GM21723 (cell line): Measurements from ENCODE around the gene ABHD14A.
"Not testable (repeated sequence)": the region's sequence is repeated elsewhere in the genome, so short reads cannot be mapped to it uniquely, and the experiment has no call there.

Source experiments
- ATAC-seq: cut with Tn5 transposase; IDR thresholded peaks from one replicate; pipeline ENCODE4 v1.9.1; 2021; ENCODE audit warnings: mild to moderate bottlenecking, moderate library complexity; ENCODE audit not compliant: unreplicated experiment

Gene ABHD14A

DNA sequence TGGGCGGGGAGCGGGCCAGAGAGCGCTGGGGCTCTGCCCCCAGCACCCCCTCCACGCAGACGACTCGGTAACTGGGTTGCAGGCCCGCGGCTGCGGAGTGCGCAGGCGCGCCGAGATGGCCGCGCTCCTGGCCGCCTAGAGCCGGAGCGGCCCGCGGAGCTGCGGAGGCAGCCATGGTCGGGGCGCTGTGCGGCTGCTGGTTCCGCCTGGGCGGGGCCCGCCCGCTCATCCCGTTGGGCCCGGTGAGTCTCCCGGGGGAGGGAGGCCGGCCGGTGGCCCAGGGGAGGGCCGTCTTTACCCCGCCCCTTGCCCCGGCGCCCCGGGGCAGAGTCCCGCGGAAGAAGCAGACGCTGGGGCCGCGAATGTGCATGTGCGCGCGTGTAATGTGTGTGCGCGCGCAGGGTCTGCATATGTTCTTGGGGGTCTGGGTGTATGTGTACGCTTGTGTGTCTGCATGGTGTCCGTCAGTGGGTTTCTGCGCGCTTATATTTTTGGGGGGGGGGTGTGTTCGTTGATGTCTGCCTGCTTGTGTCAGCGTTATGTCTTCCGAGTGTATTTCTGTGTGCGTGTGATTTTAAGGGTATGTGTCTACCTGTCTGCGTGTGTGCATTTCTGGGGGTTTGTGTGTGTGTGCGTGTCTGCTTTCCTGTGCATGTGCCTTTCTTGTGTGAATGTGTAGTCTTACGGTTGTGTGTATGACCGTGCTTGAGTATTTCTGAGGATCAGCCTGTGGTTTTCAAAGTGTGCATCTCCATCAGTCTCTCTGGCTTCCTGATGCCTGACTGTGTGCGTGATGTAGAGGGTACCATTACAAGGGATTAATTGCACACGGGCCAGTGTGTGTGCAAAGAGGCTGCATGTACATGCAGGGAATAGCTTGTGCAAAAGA lies at the start of gene ABHD14A:
Gene ABHD14A (plus strand): TSS at position 102 of the 889 bp plus-strand sequence. CDS start 72 bp downstream, at position 174.
- ATAC-seq: peak; percentile 51

DNA sequence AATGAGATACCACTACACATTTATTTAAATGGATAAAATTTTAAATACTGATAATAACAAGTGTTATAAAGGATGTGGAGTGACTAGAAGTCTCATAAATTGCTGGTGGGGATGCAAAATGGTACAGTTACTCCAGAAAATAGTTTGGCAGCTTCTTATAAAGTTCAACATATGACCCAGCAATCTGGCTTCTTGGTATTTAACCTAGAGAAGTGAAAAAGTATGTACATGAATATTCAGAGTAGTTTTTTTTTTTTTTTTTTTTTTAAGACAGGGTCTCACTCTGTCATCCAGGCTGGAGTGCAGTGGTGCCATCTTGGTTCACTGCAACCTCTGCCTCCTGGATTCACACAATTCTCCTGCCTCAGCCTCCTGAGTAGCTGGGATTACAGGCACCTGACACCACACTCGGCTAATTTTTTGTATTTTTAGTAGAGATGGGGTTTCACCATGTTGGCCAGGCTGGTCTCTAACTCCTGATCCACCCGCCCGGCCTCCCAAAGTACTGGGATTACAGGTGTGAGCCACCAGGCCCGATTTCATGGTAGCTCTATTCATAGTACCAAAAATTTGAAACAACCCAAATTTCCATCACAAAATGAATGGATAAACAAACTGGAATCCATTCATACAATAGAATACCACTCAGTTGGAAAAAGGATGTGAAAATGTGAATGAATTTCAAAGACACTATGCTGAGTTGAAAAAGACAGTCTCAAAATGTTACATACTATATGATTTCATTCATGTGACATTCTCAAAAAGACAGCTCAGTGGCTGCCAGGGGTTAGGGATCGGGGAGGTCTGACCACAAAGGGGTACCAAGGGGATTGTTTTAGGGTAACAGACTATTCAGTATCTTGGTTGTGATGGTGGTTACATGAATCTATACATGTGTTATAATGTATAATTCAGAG lies 47.5 kb upstream of the ABHD14A start:
- ATAC-seq: no peak

DNA sequence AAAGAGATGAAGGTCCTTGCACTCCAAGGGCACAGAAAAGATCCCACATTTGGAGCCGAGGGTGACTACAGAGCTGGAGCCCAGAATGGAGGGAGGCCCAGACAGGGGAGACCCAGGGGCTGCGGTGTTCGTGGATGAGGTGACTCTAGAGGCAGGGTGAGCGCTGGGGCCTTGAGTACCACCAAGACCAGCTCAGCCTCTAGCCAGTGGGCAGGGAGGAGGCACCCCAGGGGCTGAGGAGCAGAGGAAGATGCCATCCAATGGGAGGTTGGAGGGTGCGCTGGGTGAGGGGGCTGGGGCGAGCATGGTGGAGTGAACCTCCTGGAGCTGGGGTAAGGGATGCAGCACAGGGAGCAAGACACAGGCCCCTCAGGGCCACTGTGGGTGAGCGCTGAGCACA lies 46.4 kb upstream of the ABHD14A start:
- ATAC-seq: no peak

DNA sequence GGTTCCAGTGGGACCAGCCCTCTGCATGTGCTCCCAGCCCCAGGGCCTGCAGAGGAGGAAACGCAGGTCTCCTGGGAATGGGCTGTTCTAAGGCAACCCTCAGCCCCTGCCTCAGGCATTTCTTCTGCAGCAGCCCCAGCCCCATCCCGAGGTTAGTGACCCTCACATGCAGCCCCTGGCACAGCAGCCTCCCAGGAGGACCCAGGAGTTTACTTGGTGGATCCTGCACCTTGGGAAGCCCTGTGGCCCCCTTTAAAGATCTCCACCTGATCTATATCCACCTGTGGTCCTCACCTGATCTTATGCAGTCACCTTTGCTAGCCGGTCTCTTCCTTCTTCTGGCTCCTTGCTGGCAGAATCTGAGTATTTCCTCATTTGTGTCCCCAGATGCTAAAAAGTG lies 45.9 kb upstream of the ABHD14A start:
- ATAC-seq: not testable (repeated sequence)

DNA sequence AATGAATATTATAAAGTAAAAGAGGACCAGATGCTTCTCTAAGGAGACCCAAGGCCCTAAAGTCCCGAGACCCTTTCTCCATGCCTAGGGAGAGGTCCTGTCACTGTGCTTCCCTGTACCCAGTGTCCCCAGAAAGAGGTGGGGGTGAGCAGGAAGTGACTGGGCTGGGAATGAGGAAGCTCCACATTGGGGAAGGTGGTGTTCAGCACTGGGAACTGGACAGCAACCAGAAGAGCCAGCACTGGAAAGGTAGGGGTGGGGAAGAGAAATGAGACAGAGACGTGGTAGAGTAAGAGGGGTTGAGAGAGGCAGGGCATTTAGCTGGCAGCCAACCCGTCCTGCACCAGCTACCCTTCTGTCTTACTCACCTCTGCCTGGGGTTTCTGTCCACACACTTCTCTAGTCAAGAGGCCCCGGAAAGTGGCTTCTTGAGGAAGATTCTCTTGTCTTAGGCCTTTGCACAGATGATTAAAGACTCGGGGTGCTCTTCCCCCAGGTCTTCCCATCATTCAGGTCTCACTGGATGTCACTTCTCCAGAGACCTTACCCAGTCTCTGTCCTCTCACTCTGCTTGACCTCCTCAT lies 45.4 kb upstream of the ABHD14A start:
- no peak for ATAC-seq

DNA sequence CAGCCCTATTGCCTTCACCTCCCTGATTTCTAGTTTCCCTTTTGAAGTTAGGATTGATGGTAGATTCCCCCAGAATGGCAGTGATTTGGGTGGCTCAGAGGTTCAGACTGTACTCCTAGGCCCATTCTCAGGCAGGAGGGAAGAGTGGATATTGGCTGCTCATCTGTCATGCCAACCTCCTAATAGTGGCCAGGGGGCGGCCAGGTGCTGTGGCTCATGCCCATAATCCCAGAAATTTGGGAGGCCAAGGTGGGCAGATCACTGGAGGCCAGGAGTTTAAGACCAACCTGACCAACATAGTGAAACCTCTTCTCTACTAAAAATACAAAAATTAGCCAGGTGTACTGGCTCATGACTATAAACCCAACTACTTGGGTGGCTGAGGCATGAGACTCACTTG lies 44.4 kb upstream of the ABHD14A start:
- ATAC-seq: no peak

DNA sequence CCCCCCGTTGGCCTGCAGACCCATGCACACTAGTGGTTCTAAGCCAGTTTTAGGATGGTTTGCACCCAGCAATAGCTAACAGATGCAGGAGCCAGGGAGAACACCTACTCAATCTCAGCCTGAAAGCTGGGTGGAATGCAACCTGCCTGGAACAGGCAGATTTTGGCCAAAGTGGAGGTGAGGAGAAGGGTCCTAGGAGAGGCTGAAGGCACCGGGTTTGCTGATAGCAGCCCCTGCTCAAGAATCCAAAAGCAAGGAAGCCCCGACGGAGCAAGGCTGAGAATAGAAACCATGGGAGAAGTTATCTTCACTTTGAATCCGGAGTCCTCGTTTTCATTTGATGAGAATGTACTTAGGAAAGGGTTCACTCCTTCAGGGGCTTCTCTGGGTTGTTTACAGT lies 43.1 kb upstream of the ABHD14A start:
- no peak for ATAC-seq

DNA sequence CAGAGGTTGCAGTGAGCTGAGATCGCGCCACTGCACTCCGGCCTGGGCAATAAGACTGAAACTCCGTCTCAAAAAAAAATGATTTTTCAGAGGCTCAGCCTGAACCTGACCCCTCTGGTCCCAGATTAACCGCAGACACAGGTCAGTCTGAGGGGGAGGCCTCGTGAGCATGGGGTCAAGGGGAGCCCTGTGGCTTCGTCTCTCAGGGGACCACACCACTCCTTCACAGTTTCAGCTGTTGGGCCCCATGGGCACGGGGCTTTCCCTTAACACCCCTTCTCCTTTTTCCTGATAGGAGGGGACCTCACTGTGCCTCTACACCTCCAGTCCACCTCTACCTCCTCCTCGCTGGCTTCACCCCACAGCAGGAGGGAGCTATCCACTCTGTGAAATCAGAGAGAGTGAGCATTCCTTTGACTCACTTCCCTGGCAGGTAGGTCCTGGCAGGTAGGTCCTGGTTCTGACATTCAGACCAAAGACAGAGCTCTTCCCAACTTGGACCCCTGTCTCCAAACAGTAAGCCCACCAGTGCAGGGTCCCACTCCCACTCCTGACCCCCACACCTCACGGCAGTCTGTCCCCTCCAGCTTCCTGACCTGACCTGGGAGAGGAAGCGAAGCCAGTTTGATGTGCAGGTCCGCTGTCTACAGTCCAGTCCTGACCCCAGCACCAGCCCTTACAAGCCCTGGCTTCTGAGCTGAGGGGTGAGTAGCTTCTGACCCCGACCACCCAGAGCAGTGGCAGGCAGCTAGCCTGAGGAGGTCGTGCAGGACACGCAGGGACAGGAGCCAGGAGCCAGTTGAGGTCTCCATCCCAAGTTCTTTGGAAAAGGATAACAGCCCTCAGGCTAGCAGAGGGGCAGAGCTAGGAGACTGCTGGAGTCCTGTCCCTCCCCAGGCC lies 42.1 kb upstream of the ABHD14A start:
- no peak for ATAC-seq

DNA sequence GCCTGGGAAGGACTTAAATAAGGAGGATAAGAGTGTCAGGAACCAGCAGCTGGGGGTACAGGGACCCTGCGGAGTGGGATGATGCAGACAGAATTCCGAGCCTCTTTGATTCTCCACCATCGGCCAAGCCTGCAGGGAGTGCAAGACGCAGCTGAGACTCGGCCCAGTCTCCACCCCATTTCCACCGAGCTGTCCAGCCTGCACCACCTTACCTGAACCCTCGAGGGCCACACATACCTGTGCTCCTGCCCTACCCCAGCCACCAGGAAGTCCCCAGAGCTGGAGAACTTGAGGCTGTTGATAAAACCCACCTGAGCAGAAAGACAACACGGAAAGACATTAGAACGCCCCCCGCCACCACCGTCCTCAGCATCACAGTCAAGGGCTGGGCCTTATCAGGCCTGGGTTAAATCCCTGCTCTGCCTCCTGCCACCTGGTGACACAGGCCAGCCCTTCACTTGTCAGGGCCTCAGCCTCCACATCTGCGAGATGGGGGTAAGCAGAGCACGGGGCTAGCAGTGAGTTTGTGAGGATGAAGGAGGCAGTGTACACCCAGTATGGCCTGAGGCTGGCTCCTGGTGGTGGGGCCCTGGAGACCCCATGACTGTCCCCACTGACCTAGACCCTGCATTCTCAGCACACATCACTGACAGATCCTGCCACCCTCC lies 41.3 kb upstream of the ABHD14A start:
- ATAC-seq: no peak

DNA sequence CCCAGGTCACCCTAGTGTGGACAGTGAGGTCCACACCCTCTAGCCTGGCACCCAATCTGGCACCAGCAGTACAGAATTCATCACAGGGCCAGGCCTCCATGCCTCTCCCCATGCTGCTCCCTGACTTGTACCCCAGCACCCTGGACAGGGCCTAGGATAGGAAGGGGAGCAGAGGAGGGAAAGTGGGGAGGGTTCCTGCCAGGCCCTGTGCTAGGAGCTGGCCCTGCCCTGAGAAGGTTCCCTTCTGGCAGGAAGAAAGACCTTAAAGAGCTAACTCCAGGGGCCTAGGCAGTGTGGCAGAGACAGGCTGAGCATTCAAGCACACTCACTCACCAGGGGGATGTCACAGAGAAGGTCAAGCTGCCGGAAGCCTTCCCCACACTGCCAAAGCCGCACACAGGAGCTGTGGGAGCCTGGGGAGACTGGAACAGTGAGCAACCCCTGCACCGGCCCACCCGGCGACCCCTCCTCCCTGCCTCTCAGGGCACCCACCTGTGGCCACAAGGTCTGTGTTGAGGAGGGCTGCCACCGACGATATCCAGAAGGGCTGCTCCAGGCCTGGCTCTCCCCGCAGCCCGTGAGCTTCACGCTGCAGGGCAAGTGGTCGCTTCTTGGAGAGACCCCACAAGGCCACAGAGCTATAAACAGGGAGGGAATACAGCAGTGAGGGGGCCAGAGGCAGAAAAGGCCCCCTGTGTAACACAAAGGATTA lies 40.6 kb upstream of the ABHD14A start:
- ATAC-seq: no peak

DNA sequence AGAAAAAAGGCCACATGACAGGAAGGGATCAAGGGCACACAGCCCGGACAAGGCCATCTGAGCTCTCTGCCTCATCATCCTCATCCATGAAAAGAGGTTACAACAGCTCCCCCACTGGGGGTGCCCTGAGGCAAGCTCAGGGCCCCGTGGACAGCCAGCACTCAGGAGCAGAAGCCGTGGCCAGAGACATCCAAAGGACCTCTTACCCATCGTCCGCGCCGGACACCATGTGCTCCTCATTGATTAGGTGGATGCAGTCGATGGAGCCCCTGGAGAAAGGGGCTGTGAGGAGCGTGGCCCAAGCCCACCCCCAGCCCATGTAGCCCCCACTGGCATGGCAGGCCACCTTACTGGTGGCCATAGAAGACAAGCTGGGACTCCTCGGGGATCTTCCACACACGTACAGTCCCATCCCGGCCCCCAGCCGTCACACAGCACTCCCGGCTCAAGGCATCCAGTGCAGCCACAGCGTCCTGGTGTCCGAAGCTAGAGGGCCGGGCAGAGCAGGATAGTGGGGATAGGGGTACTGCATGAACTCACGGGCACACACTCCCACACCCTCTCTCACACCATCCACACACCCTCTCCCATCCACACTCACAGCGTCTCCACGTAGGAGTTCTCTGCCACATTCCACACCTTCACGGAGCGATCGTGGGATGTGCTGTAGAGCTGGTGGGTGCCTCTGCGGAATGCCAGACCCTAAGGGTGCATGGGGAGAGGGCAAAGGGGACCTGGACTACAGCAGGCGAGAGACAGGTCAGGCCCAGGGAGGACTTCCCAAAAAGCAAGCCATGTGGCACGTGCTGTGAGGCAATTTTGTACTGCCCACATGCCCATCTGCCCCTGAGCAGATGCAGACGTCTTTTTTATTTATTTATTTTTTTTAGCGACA lies 39.6 kb upstream of the ABHD14A start:
- ATAC-seq: no peak

DNA sequence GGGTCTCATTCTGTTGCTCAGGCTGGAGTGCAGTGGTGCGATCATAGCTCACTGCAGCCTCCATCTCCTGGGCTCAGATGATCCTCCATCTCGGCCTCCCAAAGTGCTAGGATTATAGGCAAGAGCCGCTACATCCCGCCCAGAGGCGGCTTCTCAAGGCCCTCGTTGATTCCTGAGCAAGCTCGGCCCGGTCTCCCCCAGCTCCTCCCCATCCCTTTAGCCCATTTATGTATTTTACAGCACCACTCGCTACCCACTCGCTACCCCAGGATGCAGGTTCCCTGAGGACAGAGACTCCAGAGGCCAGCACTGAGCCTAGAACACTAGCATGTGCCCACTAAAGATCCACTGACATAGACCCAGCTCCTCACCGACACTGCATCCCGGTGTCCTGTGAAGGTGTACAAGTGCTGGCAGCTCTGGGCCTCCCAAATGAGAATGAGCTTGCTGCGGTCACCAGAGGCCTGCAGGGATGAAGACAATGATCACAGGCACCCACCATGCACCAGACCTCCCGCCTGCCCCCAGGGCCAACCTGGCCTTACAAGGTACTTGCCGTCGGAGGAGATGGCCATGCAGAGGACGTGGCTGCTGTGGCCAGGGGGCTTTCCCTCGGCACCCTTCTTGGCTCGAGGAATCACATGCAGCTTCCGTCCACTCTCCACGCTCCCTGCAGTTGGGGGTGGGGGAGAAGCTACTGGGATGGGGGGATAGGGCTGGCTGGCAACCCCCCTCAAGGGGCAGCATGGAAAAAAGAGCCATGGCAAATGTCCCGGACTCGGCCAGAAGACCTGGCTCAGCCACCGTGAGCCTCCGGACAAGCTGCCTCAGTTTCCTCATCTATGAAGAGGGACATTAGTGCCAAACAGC lies 38.7 kb upstream of the ABHD14A start:
- ATAC-seq: no peak

DNA sequence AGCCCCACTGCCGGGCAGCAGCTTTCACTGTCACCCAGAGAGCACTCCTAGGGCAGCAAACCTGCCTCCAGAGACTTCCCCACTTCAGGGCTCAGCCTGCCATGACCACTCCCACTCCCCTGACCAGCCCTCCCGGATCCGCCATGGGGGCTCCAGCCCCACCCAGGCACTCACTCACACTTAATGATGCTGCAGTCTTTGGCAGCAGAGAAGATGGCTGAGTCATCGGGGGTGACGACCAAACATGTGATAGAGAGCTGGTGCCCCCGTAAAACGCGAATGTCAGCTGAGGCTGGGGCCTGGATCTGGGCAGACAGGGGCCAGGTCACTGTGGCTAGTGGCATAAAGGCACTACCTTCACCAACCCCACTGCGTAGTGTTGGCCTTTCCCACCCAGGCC lies 37.9 kb upstream of the ABHD14A start:
- ATAC-seq: no peak

DNA sequence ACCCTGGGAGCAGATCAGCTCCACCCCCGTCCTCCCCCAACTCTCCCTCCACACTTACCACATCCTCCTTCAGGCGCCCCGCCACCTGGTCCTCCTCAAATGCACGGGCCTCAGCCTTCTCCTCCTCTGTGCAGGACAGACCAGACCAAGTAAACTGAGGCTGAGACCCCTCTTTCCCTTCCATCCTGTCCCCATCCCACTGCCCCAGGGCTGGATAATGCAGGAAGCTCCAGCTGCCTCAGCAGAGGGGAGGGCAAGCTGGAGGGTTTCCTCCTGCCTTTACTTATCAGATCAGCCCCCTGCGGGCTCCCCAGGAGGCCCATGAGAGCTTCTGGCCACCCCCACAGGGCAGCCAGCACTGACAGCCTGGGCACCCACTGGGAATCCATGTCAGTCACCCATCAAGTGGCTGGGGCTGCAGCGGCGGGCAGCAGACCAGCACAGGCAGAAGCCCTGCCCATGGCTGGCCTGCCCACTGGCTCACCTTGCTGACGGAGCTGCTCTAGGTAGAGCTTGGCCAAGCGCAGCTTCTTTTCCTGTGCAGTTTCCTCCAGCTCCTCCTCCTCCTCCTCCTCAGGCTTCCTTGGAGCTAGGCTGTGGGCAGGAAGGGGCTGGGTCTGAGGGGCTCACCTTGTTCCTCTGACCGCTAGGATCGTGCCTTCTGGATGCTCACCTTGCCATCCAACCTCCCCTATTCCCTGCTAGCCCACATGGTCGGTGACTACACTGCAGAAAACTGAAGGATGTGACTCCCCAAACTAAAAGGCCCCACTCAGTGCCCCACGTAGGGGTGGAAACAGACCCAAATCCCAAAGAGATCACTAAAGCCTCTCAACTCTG lies 37.0 kb upstream of the ABHD14A start:
- no peak for ATAC-seq

DNA sequence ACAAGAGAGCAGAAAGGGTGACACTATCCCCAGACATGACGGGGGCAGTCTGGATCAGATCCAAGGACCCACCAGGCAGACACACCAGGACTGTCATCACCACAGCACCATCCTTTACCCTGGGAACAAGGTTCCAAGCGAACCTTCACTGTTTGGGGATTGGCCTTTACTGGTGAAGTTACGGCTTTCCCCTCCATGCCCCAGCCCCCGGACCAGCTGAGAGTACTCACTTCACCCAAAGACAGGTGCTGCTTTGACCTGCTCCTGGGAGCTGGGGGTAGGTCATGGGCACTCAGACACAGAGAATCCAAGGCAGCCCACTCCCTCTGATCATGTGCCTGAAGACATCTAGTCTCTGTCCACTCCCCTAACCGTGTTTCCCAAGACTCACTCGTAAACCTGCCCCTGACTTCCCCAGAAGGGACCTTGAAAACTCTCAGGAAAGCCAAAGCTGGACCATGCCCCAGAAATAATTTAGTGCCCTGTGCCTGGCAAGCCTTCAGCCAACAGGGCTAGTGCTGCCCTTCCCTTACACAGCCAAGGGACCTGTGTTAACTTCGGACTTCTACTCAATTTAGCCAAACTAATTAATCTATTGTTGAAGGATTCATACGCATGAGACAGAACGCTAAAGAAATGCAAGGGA lies 36.0 kb upstream of the ABHD14A start:
- no peak for ATAC-seq
